ENCODE results near the gene MCM9.
"Not testable (repeated sequence)": the region's sequence is repeated elsewhere in the genome, so short reads cannot be mapped to it uniquely, and the experiment has no call there.

Gene MCM9

GRCh38 chr6:118877806-118878205, 57.2 kb downstream of the MCM9 start:
- Histone ChIP-seq H3K4me1 (ENCODE audit: control insufficient read depth, insufficient read depth, low read length, poor library complexity, severe bottlenecking) (peaks cover 7% of the 10 kb centered on the region), H3K27ac (ENCODE audit: low read depth, low read length, severe bottlenecking) (no peak overlapping the region), H3K9me3 (ENCODE audit: control insufficient read depth, low read length) (no peaks in the 10 kb centered on the region), H3K4me3 (ENCODE audit: extremely low read depth, insufficient read depth, low read length, poor library complexity, severe bottlenecking) (no peak overlapping the region), H3K36me3 (ENCODE audit: control insufficient read depth, insufficient read depth, low read length) (no peaks in the 10 kb centered on the region)
- 100% methylated on average over 1 of the region's 2 CpGs; no CpG with 5 or more reads in 1 of the 2 experiments for WGBS, 2 experiments (ENCODE audit: insufficient coverage in 2 of 2)

- H3K36me3 ChIP-seq (ENCODE audit: control insufficient read depth, insufficient read depth, low read length): no peaks in the 10 kb centered on the region
- no peaks in the 10 kb centered on the region for H3K9me3 ChIP-seq (ENCODE audit: control insufficient read depth, low read length)
- H3K27ac ChIP-seq (ENCODE audit: low read depth, low read length, severe bottlenecking): no peak overlapping the region
- H3K4me1 ChIP-seq (ENCODE audit: control insufficient read depth, insufficient read depth, low read length, poor library complexity, severe bottlenecking): peaks cover 7% of the 10 kb centered on the region
- H3K4me3 ChIP-seq (ENCODE audit: extremely low read depth, insufficient read depth, low read length, poor library complexity, severe bottlenecking): no peak overlapping the region
Observed at GRCh38 chr6:118876814-118877213, 58.1 kb downstream of the MCM9 start.

GRCh38 chr6:118876198-118876597, 58.8 kb downstream of the MCM9 start:
- H3K4me1 ChIP-seq (ENCODE audit: control insufficient read depth, insufficient read depth, low read length, poor library complexity, severe bottlenecking): peaks cover 7% of the 10 kb centered on the region
- H3K36me3 ChIP-seq (ENCODE audit: control insufficient read depth, insufficient read depth, low read length): peaks cover 3% of the 10 kb centered on the region
- 83 to 100% methylated on average over 1 of the region's 1 CpG for WGBS, 2 experiments (ENCODE audit: insufficient coverage in 2 of 2)
- H3K9me3 ChIP-seq (ENCODE audit: control insufficient read depth, low read length): no peaks in the 10 kb centered on the region
- no peak overlapping the region for H3K27ac ChIP-seq (ENCODE audit: low read depth, low read length, severe bottlenecking)
- H3K4me3 ChIP-seq (ENCODE audit: extremely low read depth, insufficient read depth, low read length, poor library complexity, severe bottlenecking): no peak overlapping the region

- Histone ChIP-seq H3K27ac (ENCODE audit: low read depth, low read length, severe bottlenecking) (no peak overlapping the region), H3K9me3 (ENCODE audit: control insufficient read depth, low read length) (no peaks in the 10 kb centered on the region), H3K36me3 (ENCODE audit: control insufficient read depth, insufficient read depth, low read length) (peaks cover 3% of the 10 kb centered on the region), H3K4me3 (ENCODE audit: extremely low read depth, insufficient read depth, low read length, poor library complexity, severe bottlenecking) (no peak overlapping the region), H3K4me1 (ENCODE audit: control insufficient read depth, insufficient read depth, low read length, poor library complexity, severe bottlenecking) (peaks cover 7% of the 10 kb centered on the region)
- no CpG with 5 or more reads among the region's 2 CpGs for WGBS, 2 experiments (ENCODE audit: insufficient coverage in 2 of 2)
Observed at GRCh38 chr6:118875672-118876071, 59.3 kb downstream of the MCM9 start.

- peaks cover 3% of the 10 kb centered on the region for H3K36me3 ChIP-seq (ENCODE audit: control insufficient read depth, insufficient read depth, low read length)
- peaks cover 7% of the 10 kb centered on the region for H3K4me1 ChIP-seq (ENCODE audit: control insufficient read depth, insufficient read depth, low read length, poor library complexity, severe bottlenecking)
- no peak overlapping the region for H3K27ac ChIP-seq (ENCODE audit: low read depth, low read length, severe bottlenecking)
- no peak overlapping the region for H3K4me3 ChIP-seq (ENCODE audit: extremely low read depth, insufficient read depth, low read length, poor library complexity, severe bottlenecking)
- no CpG with 5 or more reads among the region's 2 CpGs for WGBS, 2 experiments (ENCODE audit: insufficient coverage in 2 of 2)
- H3K9me3 ChIP-seq (ENCODE audit: control insufficient read depth, low read length): no peaks in the 10 kb centered on the region
Observed at GRCh38 chr6:118873239-118873638, 61.7 kb downstream of the MCM9 start.

GRCh38 chr6:118872726-118873125, 62.2 kb downstream of the MCM9 start:
- WGBS, 2 experiments (ENCODE audit: insufficient coverage in 2 of 2): 67 to 88% methylated on average over 1 of the region's 2 CpGs
- no peak overlapping the region for H3K4me3 ChIP-seq (ENCODE audit: extremely low read depth, insufficient read depth, low read length, poor library complexity, severe bottlenecking)
- H3K9me3 ChIP-seq (ENCODE audit: control insufficient read depth, low read length): no peaks in the 10 kb centered on the region

GRCh38 chr6:118872318-118872717, 62.6 kb downstream of the MCM9 start:
- peaks cover 7% of the 10 kb centered on the region for H3K4me1 ChIP-seq (ENCODE audit: control insufficient read depth, insufficient read depth, low read length, poor library complexity, severe bottlenecking)
- no peak overlapping the region for H3K4me3 ChIP-seq (ENCODE audit: extremely low read depth, insufficient read depth, low read length, poor library complexity, severe bottlenecking)
- H3K9me3 ChIP-seq (ENCODE audit: control insufficient read depth, low read length): no peaks in the 10 kb centered on the region
- H3K27ac ChIP-seq (ENCODE audit: low read depth, low read length, severe bottlenecking): no peak overlapping the region
- peaks cover 3% of the 10 kb centered on the region for H3K36me3 ChIP-seq (ENCODE audit: control insufficient read depth, insufficient read depth, low read length)

More at GRCh38 chr6:118872726-118873125, 62.2 kb downstream of the MCM9 start:
- Histone ChIP-seq H3K36me3 (ENCODE audit: control insufficient read depth, insufficient read depth, low read length) (peaks cover 3% of the 10 kb centered on the region), H3K4me1 (ENCODE audit: control insufficient read depth, insufficient read depth, low read length, poor library complexity, severe bottlenecking) (peaks cover 7% of the 10 kb centered on the region), H3K27ac (ENCODE audit: low read depth, low read length, severe bottlenecking) (no peak overlapping the region)

GRCh38 chr6:118871331-118871730, 63.6 kb downstream of the MCM9 start:
- Histone ChIP-seq H3K4me3 (ENCODE audit: extremely low read depth, insufficient read depth, low read length, poor library complexity, severe bottlenecking) (no peak overlapping the region), H3K27ac (ENCODE audit: low read depth, low read length, severe bottlenecking) (no peak overlapping the region), H3K36me3 (ENCODE audit: control insufficient read depth, insufficient read depth, low read length) (peaks cover 3% of the 10 kb centered on the region), H3K9me3 (ENCODE audit: control insufficient read depth, low read length) (no peaks in the 10 kb centered on the region), H3K4me1 (ENCODE audit: control insufficient read depth, insufficient read depth, low read length, poor library complexity, severe bottlenecking) (no peaks in the 10 kb centered on the region)
- 85 to 94% methylated on average over 5 of the region's 5 CpGs for WGBS, 2 experiments (ENCODE audit: insufficient coverage in 2 of 2)

GRCh38 chr6:118869894-118870589, 64.9 kb downstream of the MCM9 start:
- Histone ChIP-seq H3K4me1 (ENCODE audit: control insufficient read depth, insufficient read depth, low read length, poor library complexity, severe bottlenecking) (no peaks in the 10 kb centered on the region), H3K9me3 (ENCODE audit: control insufficient read depth, low read length) (no peaks in the 10 kb centered on the region), H3K27ac (ENCODE audit: low read depth, low read length, severe bottlenecking) (no peak overlapping the region), H3K36me3 (ENCODE audit: control insufficient read depth, insufficient read depth, low read length) (peaks cover 3% of the 10 kb centered on the region), H3K4me3 (ENCODE audit: extremely low read depth, insufficient read depth, low read length, poor library complexity, severe bottlenecking) (no peak overlapping the region)
- 100% methylated on average over 1 of the region's 2 CpGs for whole genome bisulfite sequencing, 2 experiments (ENCODE audit: insufficient coverage in 2 of 2)

GRCh38 chr6:118869350-118869749, 65.6 kb downstream of the MCM9 start:
- no peaks in the 10 kb centered on the region for H3K4me1 ChIP-seq (ENCODE audit: control insufficient read depth, insufficient read depth, low read length, poor library complexity, severe bottlenecking)
- H3K4me3 ChIP-seq (ENCODE audit: extremely low read depth, insufficient read depth, low read length, poor library complexity, severe bottlenecking): no peak overlapping the region
- H3K36me3 ChIP-seq (ENCODE audit: control insufficient read depth, insufficient read depth, low read length): peaks cover 3% of the 10 kb centered on the region
- WGBS, 2 experiments (ENCODE audit: insufficient coverage in 2 of 2): no CpG with 5 or more reads among the region's 2 CpGs
- H3K9me3 ChIP-seq (ENCODE audit: control insufficient read depth, low read length): no peaks in the 10 kb centered on the region
- no peak overlapping the region for H3K27ac ChIP-seq (ENCODE audit: low read depth, low read length, severe bottlenecking)

- H3K4me3 ChIP-seq (ENCODE audit: extremely low read depth, insufficient read depth, low read length, poor library complexity, severe bottlenecking); H3K27ac ChIP-seq (ENCODE audit: low read depth, low read length, severe bottlenecking); H3K36me3 ChIP-seq (ENCODE audit: control insufficient read depth, insufficient read depth, low read length); H3K9me3 ChIP-seq (ENCODE audit: control insufficient read depth, low read length); H3K4me1 ChIP-seq (ENCODE audit: control insufficient read depth, insufficient read depth, low read length, poor library complexity, severe bottlenecking): not testable (repeated sequence)
- no CpG with 5 or more reads among the region's 2 CpGs for WGBS, 2 experiments (ENCODE audit: insufficient coverage in 2 of 2)
Observed at GRCh38 chr6:118868901-118869300, 66.1 kb downstream of the MCM9 start.
